H1 (cell line): ENCODE measurements around the gene PSMD7.

Experiments
- ATF2 ChIP-seq: IDR thresholded peaks from 2 replicates; pipeline ENCODE4 v1.6.1; 2012; ENCODE audit warnings: low read length, inconsistent platforms
- CTCF ChIP-seq, 3 experiments: IDR thresholded peaks; 1 replicate in 2 of 3; 2 replicates in 1 of 3; pipeline versions ENCODE4 v1.5.1 to v1.6.1; 2011; ENCODE audit warnings: low read length in 3 of 3, mild to moderate bottlenecking in 3 of 3, inconsistent platforms in 2 of 3, low read depth in 1 of 3, moderate library complexity in 1 of 3; ENCODE audit not compliant: insufficient read depth in 1 of 3; ENCODE audit errors: control extremely low read depth in 1 of 3
- YY1 ChIP-seq: IDR thresholded peaks from 2 replicates; pipeline ENCODE4 v1.6.1; 2011; ENCODE audit warnings: low read depth, mild to moderate bottlenecking, low read length

- TF ChIP-seq ATF2: no peak
- TF ChIP-seq CTCF (IDR thresholded peaks at IDR 0.05; ENCODE audit: control extremely low read depth in 1 of 3, insufficient read depth in 1 of 3, low read depth in 1 of 3, low read length in 3 of 3): no peak
- TF ChIP-seq YY1: no peak
Observed at GRCh38 chr16:74277974-74278373, 18.6 kb upstream of the PSMD7 start.
